ENCODE results near the gene NCAPH2. TPM values are rescaled to one million over a fixed set of nuclear protein-coding genes. Genes with fewer than 3 reads are reported as not detected.

NCAPH2 gene
- total and polyA plus RNA-seq, 9 of the 15 experiments (the other 6 are each of a cell fraction or from before 2014, with no cell fraction given) = 3.6 to 88.6 (median 32.4) TPM

DNA sequence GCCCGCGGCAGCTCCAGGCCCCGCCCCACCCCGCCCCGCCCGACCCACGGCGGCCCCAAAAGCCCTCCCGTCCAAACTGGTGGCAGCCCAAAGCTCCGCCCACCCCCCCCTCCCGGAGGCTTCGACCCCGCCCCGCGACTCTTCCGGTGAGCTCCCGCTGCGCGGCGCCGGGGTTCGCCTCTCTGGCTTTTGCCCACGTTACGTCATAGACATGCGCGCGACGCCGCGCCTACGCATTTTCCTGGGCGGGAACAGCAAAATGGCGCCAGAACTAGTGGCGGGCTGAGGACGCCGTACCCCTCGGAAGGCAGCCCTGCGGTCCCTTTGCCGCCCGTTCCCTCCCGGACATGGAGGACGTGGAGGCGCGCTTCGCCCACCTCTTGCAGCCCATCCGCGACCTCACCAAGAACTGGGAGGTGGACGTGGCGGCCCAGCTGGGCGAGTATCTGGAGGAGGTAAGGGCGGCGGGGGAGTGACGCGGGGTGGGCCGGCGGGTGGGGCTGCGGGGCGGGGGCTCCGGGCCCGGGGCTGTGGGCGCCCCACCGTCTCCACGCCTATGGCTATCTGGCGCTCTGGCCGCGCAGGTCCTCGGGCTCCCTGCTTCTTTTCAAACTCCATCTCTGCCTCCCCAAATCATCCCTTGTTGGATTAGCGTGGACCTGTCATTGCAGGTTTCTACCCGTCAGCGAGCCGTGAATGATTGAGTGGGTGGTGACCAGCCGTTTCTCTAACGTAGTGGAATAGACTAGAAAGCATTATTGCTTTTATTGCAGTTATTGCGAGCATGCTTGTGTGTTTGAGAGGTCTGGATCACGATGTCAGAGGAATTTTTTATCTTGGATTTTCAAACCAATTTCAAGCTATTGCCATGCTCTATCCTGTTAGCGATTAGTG, at the start of gene NCAPH2 (continued):
- TF ChIP-seq TAF1 (IDR thresholded peaks at IDR 0.05; ENCODE audit: control insufficient read depth, extremely low read depth, insufficient read depth, low read length, severe bottlenecking) (peak; percentile 90), EP400 (IDR thresholded peaks at IDR 0.05) (peak; percentile 90), ZFX (CRISPR knock-in tag; IDR thresholded peaks at IDR 0.05) (peak; percentile 33; the same call in 1 of the 2 replicates), HNRNPLL (IDR thresholded peaks at IDR 0.05; ENCODE audit: low read depth, low read length, poor library complexity, severe bottlenecking) (peak; percentile 76), ZEB2 (IDR thresholded peaks at IDR 0.05) (no peak), ESRRB (CRISPR knock-in tag; IDR thresholded peaks at IDR 0.05; ENCODE audit: borderline replicate concordance) (no peak), POLR2G (IDR thresholded peaks at IDR 0.05; ENCODE audit: low read depth, low read length) (peak; percentile 91), SUPT5H (IDR thresholded peaks at IDR 0.05) (peak; percentile 85), E2F3 (CRISPR knock-in tag; IDR thresholded peaks at IDR 0.05) (peak; percentile 97), NBN (IDR thresholded peaks at IDR 0.05; ENCODE audit: low read depth) (0 out of 2 replicates have a peak, but pooled peaks have one; percentile 59), WHSC1 (IDR thresholded peaks at IDR 0.05; ENCODE audit: low read length) (no peak), SMARCB1 (IDR thresholded peaks at IDR 0.05; ENCODE audit: insufficient read length, low read depth) (no peak), NR2C1 (IDR thresholded peaks at IDR 0.05) (no peak), NR2C1 (tag; IDR thresholded peaks at IDR 0.05) (peak; percentile 43; the same call in 1 of the 2 replicates), MXI1 (IDR thresholded peaks at IDR 0.05; ENCODE audit: low read depth, low read length) (no peak), MTA3 (IDR thresholded peaks at IDR 0.05; ENCODE audit: borderline replicate concordance) (peak; percentile 46; the same call in 1 of the 2 replicates), SMAD1 (IDR thresholded peaks at IDR 0.05; ENCODE audit: low read depth, low read length, partially characterized antibody) (peak; percentile 43), DIDO1 (tag; IDR thresholded peaks at IDR 0.05; ENCODE audit: low read depth) (no peak), TAF7 (tag; IDR thresholded peaks at IDR 0.05) (peak; percentile 88), SAP30 (IDR thresholded peaks at IDR 0.05; ENCODE audit: borderline replicate concordance, insufficient read depth, low read depth, low read length, poor library complexity, severe bottlenecking) (peak; percentile 55), CSDE1 (IDR thresholded peaks at IDR 0.05) (peak in 1 of 2 experiments; percentile 76; a peak in 2 of 4 replicates), POLR2H (tag; IDR thresholded peaks at IDR 0.05; ENCODE audit: low read depth) (peak; percentile 53; the same call in 1 of the 2 replicates)
- TF ChIP-seq, protein P1, sequence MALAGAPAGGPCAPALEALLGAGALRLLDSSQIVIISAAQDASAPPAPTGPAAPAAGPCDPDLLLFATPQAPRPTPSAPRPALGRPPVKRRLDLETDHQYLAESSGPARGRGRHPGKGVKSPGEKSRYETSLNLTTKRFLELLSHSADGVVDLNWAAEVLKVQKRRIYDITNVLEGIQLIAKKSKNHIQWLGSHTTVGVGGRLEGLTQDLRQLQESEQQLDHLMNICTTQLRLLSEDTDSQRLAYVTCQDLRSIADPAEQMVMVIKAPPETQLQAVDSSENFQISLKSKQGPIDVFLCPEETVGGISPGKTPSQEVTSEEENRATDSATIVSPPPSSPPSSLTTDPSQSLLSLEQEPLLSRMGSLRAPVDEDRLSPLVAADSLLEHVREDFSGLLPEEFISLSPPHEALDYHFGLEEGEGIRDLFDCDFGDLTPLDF (CRISPR knock-in tag; IDR thresholded peaks at IDR 0.05) = peak; percentile 91
- TF ChIP-seq, protein P2, sequence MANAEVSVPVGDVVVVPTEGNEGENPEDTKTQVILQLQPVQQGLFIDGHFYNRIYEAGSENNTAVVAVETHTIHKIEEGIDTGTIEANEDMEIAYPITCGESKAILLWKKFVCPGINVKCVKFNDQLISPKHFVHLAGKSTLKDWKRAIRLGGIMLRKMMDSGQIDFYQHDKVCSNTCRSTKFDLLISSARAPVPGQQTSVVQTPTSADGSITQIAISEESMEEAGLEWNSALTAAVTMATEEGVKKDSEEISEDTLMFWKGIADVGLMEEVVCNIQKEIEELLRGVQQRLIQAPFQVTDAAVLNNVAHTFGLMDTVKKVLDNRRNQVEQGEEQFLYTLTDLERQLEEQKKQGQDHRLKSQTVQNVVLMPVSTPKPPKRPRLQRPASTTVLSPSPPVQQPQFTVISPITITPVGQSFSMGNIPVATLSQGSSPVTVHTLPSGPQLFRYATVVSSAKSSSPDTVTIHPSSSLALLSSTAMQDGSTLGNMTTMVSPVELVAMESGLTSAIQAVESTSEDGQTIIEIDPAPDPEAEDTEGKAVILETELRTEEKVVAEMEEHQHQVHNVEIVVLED (CRISPR knock-in tag; IDR thresholded peaks at IDR 0.05) = peak; percentile 60
- TF ChIP-seq, protein P3, sequence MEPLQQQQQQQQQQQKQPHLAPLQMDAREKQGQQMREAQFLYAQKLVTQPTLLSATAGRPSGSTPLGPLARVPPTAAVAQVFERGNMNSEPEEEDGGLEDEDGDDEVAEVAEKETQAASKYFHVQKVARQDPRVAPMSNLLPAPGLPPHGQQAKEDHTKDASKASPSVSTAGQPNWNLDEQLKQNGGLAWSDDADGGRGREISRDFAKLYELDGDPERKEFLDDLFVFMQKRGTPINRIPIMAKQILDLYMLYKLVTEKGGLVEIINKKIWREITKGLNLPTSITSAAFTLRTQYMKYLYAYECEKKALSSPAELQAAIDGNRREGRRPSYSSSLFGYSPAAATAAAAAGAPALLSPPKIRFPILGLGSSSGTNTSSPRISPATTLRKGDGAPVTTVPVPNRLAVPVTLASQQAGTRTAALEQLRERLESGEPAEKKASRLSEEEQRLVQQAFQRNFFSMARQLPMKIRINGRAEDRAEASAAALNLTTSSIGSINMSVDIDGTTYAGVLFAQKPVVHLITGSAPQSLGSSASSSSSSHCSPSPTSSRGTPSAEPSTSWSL (CRISPR knock-in tag; IDR thresholded peaks at IDR 0.05; ENCODE audit: borderline replicate concordance) = no peak
